NOMO-1 (cell line): ENCODE measurements around the gene CHIA.

ENCODE experiments used
- DNase-seq, 2 experiments: peaks; one replicate each; lab custom pipeline; 2025; ENCODE audit not compliant: unreplicated experiment in 2 of 2; lab: John Stamatoyannopoulos, UW

The CHIA gene

DNA sequence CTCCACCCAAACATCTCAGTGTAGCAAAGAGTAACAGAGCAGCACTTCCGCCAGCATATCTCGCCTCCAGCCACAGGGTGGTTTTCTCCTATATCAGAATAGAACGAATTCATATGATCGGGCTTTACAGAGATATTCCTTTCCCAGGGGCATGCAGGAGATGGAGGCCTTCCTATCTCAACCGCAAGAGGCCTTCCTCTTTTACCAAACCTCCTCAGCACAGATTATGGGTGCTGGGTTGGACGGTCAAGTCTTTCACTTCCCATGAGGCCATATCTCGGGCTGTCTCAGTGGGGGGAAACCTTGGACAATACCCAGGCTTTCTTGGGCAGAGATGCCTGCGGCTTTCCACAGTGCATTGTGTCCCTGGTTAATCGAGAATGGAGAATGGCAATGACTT is 71.1 kb downstream of the CHIA start:
- no peak for DNase-seq

DNA sequence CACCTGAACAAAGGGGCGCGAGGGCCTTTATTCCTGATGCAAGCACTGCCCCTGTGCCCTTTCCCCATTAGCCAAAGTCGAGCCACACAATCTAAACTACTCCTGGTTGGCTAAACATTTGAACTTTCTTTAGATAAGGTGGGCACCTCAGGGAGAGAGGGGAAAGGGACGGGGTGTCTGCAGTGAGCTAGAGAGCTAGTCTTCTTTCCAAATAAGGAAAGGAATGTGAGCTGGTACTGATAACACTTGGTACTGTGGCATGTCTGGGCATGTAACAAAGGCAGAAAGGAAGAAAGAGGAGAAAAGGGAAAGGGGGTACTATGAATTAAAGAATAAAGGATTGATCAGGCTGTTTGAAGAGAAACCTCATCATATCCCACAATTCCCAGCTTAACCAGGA is 74.0 kb downstream of the CHIA start:
- no peak for DNase-seq

DNA sequence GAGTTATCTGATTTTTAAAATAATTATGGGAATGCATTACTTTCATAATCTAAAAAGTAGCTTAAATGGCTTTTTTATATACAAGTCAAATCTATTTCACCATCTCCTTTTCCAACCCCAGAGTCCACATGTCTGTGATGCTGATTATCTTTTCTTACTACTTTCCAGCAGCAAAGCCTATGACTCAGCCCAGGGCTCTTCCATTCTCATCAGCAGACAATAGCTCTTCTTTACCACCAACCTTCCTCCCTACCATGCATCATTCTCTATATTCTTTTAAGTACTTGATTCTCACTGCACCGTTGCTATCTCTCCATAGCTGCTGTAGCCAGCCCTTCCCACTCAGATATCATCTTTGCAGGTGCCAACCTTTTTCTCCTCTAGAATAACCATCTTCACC is 75.6 kb downstream of the CHIA start:
- DNase-seq, result no peak

DNA sequence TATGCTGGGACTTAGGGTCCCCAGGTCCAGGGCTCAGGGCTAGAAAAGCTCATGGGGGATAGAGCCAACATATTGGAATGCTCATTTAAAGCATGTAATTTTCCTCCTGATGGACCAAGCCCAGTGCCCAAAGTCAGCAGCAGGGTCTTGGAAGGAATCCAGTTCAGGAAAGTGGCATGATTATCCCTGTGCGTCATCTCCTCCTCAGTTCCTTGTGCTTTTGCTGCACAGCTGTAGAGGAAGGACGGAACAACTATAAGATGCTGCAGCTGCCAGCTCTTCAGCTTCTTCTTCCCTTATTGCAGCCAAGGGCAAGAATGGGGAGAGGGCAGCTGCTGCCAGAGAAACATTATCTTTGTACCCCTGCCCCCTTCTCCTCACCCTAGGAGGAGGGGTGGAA is 78.5 kb downstream of the CHIA start:
- DNase-seq, result no peak

DNA sequence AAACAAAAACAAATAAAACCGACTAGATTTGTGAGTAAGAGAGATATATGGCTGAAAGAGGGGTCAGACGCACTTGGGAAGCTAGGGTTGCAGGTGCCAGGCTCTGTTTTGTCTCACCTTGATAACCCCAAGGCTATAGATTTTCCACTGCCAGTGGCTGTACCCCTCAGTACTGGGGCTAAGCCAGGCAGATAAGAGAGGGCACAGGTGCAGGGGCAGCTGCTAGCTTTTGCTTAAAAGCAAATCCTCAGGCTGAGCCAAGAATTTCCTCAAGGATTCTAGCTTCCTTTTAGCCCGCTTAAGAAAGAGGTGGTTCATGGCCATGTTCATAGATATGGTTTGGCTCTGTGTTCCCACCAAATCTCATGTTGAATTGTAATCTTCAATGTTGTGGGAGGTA is 79.0 kb downstream of the CHIA start:
- no peak for DNase-seq
